ENCODE results near the gene PPP2R5E. TPM values are rescaled to one million over a fixed set of nuclear protein-coding genes. Genes with fewer than 3 reads are reported as not detected.

Gene PPP2R5E
- total and polyA plus RNA-seq, 9 of the 15 experiments (the other 6 are each of a cell fraction or from before 2014, with no cell fraction given), result 4.2 to 30.3 (median 11.0) TPM

DNA sequence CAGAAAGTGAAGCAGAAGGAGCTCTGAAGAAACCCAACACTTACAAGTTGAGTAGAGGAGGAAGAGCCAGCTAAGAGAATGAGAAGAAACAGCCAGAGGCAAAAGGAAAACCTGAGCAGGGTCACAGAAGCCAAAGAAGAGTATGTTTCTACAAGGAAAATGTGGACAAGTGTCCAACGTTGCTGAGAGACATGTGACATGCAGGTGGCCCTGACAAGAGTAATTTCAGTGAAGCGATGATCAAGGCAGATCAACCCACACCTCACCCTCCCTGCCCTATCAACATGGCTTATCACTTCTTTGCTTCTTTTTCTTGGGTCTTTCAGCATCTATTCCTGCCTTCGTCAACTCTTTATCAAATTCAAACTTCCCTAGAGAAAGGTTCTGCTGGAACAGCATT, 68.3 kb downstream of the PPP2R5E start (continued):
- TF ChIP-seq, protein P1, sequence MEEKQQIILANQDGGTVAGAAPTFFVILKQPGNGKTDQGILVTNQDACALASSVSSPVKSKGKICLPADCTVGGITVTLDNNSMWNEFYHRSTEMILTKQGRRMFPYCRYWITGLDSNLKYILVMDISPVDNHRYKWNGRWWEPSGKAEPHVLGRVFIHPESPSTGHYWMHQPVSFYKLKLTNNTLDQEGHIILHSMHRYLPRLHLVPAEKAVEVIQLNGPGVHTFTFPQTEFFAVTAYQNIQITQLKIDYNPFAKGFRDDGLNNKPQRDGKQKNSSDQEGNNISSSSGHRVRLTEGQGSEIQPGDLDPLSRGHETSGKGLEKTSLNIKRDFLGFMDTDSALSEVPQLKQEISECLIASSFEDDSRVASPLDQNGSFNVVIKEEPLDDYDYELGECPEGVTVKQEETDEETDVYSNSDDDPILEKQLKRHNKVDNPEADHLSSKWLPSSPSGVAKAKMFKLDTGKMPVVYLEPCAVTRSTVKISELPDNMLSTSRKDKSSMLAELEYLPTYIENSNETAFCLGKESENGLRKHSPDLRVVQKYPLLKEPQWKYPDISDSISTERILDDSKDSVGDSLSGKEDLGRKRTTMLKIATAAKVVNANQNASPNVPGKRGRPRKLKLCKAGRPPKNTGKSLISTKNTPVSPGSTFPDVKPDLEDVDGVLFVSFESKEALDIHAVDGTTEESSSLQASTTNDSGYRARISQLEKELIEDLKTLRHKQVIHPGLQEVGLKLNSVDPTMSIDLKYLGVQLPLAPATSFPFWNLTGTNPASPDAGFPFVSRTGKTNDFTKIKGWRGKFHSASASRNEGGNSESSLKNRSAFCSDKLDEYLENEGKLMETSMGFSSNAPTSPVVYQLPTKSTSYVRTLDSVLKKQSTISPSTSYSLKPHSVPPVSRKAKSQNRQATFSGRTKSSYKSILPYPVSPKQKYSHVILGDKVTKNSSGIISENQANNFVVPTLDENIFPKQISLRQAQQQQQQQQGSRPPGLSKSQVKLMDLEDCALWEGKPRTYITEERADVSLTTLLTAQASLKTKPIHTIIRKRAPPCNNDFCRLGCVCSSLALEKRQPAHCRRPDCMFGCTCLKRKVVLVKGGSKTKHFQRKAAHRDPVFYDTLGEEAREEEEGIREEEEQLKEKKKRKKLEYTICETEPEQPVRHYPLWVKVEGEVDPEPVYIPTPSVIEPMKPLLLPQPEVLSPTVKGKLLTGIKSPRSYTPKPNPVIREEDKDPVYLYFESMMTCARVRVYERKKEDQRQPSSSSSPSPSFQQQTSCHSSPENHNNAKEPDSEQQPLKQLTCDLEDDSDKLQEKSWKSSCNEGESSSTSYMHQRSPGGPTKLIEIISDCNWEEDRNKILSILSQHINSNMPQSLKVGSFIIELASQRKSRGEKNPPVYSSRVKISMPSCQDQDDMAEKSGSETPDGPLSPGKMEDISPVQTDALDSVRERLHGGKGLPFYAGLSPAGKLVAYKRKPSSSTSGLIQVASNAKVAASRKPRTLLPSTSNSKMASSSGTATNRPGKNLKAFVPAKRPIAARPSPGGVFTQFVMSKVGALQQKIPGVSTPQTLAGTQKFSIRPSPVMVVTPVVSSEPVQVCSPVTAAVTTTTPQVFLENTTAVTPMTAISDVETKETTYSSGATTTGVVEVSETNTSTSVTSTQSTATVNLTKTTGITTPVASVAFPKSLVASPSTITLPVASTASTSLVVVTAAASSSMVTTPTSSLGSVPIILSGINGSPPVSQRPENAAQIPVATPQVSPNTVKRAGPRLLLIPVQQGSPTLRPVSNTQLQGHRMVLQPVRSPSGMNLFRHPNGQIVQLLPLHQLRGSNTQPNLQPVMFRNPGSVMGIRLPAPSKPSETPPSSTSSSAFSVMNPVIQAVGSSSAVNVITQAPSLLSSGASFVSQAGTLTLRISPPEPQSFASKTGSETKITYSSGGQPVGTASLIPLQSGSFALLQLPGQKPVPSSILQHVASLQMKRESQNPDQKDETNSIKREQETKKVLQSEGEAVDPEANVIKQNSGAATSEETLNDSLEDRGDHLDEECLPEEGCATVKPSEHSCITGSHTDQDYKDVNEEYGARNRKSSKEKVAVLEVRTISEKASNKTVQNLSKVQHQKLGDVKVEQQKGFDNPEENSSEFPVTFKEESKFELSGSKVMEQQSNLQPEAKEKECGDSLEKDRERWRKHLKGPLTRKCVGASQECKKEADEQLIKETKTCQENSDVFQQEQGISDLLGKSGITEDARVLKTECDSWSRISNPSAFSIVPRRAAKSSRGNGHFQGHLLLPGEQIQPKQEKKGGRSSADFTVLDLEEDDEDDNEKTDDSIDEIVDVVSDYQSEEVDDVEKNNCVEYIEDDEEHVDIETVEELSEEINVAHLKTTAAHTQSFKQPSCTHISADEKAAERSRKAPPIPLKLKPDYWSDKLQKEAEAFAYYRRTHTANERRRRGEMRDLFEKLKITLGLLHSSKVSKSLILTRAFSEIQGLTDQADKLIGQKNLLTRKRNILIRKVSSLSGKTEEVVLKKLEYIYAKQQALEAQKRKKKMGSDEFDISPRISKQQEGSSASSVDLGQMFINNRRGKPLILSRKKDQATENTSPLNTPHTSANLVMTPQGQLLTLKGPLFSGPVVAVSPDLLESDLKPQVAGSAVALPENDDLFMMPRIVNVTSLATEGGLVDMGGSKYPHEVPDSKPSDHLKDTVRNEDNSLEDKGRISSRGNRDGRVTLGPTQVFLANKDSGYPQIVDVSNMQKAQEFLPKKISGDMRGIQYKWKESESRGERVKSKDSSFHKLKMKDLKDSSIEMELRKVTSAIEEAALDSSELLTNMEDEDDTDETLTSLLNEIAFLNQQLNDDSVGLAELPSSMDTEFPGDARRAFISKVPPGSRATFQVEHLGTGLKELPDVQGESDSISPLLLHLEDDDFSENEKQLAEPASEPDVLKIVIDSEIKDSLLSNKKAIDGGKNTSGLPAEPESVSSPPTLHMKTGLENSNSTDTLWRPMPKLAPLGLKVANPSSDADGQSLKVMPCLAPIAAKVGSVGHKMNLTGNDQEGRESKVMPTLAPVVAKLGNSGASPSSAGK (IDR thresholded peaks at IDR 0.05), result peak; percentile 89
- peak; percentile 37; the same call in 1 of the 2 replicates for TF ChIP-seq CXXC5 (CRISPR knock-in tag; IDR thresholded peaks at IDR 0.05)
- peak; percentile 38; the same call in 1 of the 2 replicates for TF ChIP-seq ZNF589 (CRISPR knock-in tag; IDR thresholded peaks at IDR 0.05; ENCODE audit: low read depth)
- TF ChIP-seq, protein P2, sequence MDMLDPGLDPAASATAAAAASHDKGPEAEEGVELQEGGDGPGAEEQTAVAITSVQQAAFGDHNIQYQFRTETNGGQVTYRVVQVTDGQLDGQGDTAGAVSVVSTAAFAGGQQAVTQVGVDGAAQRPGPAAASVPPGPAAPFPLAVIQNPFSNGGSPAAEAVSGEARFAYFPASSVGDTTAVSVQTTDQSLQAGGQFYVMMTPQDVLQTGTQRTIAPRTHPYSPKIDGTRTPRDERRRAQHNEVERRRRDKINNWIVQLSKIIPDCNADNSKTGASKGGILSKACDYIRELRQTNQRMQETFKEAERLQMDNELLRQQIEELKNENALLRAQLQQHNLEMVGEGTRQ (CRISPR knock-in tag; IDR thresholded peaks at IDR 0.05), result no peak
- no peak for TF ChIP-seq XRCC5 (IDR thresholded peaks at IDR 0.05; ENCODE audit: low read depth, low read length)
- TF ChIP-seq RFX5 (IDR thresholded peaks at IDR 0.05; ENCODE audit: low read depth, low read length), result no peak
